WTC11 (cell line): Measurements from ENCODE around the gene OR51B2.
"Not testable (repeated sequence)": the region's sequence is repeated elsewhere in the genome, so short reads cannot be mapped to it uniquely, and the experiment has no call there.

ENCODE experiments used
- CBFB ChIP-seq: sonication (generic); formaldehyde crosslinking; IDR thresholded peaks from 2 replicates; pipeline ENCODE4 v1.8.1; 2022; ENCODE audit warnings: mild to moderate bottlenecking, low read depth, missing genetic modification reagents
- ESRRA ChIP-seq: sonication (generic); formaldehyde crosslinking; IDR thresholded peaks from 2 replicates; pipeline ENCODE4 v1.8.1; 2022; ENCODE audit warnings: mild to moderate bottlenecking, missing genetic modification reagents, borderline replicate concordance
- FOXK1 ChIP-seq: sonication (generic); formaldehyde crosslinking; IDR thresholded peaks from 2 replicates; pipeline ENCODE4 v1.8.0; 2022; ENCODE audit warnings: mild to moderate bottlenecking, moderate library complexity, missing genetic modification reagents
- SOX15 ChIP-seq: fragments of 250-450 bp; sonication (Bioruptor Pico); IDR thresholded peaks from 2 replicates; pipeline ENCODE4 v1.9.0; 2021; ENCODE audit warnings: mild to moderate bottlenecking
- ZNF138 ChIP-seq: sonication (generic); formaldehyde crosslinking; conservative IDR thresholded peaks from 2 replicates; pipeline ENCODE4 v1.8.1; 2022; ENCODE audit warnings: mild to moderate bottlenecking, moderate library complexity, missing genetic modification reagents
- ZNF232 ChIP-seq: sonication (generic); formaldehyde crosslinking; IDR thresholded peaks from 2 replicates; pipeline ENCODE4 v1.8.0; 2022; ENCODE audit warnings: mild to moderate bottlenecking, missing genetic modification reagents
- ZNF263 ChIP-seq: sonication (generic); formaldehyde crosslinking; IDR thresholded peaks from 2 replicates; pipeline ENCODE4 v1.8.1; 2022; ENCODE audit warnings: low read depth, mild to moderate bottlenecking, moderate library complexity, missing genetic modification reagents
- ZNF416 ChIP-seq: fragments of 250-450 bp; sonication (Bioruptor Pico); IDR thresholded peaks from 2 replicates; pipeline ENCODE4 v1.9.0; 2021; ENCODE audit warnings: mild to moderate bottlenecking, inconsistent platforms
- TF ChIP-seq, protein P1 (sequence below): fragments of 200-600 bp; IDR thresholded peaks from 2 replicates; pipeline ENCODE4 v1.8.0; 2022; ENCODE audit warnings: antibody characterized with exemption
- TF ChIP-seq, protein P2 (sequence below): sonication (generic); formaldehyde crosslinking; IDR thresholded peaks from 2 replicates; pipeline ENCODE4 v1.8.1; 2023; ENCODE audit warnings: mild to moderate bottlenecking, missing genetic modification reagents
- TF ChIP-seq, protein P3 (sequence below): sonication (generic); formaldehyde crosslinking; IDR thresholded peaks from 2 replicates; pipeline ENCODE4 v1.8.0; 2022; ENCODE audit warnings: mild to moderate bottlenecking, missing genetic modification reagents
- TF ChIP-seq, protein P4 (sequence below): sonication (generic); formaldehyde crosslinking; IDR thresholded peaks from 2 replicates; pipeline ENCODE4 v1.8.0; 2022; ENCODE audit warnings: mild to moderate bottlenecking, missing genetic modification reagents

DNA sequence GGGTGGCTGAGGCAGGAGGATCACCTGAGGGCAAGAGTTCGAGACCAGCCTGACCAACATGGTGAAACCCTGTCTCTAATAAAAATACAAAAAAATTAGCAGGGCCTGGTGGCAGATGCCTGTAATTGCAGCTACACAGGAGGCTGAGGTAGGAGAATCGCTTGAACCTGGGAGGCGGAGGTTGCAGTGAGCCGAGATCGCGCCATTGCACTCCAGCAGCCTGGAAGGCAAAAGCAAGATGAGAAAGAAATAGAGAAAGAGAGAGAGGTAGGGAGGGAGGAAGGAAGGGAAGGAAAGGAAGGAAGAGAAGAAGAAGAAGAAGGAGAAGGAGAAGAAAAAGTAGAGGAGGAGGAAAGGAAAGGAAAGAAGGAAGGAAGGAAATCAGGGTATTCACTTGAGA lies 42.3 kb upstream of the OR51B2 start:
- not testable (repeated sequence) for TF ChIP-seq ESRRA (CRISPR knock-in tag); SOX15; CBFB (CRISPR knock-in tag); ZNF263; ZNF416 (CRISPR knock-in tag); FOXK1 (CRISPR knock-in tag); ZNF138 (CRISPR knock-in tag); ZNF232
- TF ChIP-seq, protein P1, sequence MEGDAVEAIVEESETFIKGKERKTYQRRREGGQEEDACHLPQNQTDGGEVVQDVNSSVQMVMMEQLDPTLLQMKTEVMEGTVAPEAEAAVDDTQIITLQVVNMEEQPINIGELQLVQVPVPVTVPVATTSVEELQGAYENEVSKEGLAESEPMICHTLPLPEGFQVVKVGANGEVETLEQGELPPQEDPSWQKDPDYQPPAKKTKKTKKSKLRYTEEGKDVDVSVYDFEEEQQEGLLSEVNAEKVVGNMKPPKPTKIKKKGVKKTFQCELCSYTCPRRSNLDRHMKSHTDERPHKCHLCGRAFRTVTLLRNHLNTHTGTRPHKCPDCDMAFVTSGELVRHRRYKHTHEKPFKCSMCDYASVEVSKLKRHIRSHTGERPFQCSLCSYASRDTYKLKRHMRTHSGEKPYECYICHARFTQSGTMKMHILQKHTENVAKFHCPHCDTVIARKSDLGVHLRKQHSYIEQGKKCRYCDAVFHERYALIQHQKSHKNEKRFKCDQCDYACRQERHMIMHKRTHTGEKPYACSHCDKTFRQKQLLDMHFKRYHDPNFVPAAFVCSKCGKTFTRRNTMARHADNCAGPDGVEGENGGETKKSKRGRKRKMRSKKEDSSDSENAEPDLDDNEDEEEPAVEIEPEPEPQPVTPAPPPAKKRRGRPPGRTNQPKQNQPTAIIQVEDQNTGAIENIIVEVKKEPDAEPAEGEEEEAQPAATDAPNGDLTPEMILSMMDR = peak; percentile 28; the same call in 1 of the 2 replicates
- TF ChIP-seq, protein P2, sequence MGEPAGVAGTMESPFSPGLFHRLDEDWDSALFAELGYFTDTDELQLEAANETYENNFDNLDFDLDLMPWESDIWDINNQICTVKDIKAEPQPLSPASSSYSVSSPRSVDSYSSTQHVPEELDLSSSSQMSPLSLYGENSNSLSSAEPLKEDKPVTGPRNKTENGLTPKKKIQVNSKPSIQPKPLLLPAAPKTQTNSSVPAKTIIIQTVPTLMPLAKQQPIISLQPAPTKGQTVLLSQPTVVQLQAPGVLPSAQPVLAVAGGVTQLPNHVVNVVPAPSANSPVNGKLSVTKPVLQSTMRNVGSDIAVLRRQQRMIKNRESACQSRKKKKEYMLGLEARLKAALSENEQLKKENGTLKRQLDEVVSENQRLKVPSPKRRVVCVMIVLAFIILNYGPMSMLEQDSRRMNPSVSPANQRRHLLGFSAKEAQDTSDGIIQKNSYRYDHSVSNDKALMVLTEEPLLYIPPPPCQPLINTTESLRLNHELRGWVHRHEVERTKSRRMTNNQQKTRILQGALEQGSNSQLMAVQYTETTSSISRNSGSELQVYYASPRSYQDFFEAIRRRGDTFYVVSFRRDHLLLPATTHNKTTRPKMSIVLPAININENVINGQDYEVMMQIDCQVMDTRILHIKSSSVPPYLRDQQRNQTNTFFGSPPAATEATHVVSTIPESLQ (CRISPR knock-in tag) = not testable (repeated sequence)
- TF ChIP-seq, protein P3, sequence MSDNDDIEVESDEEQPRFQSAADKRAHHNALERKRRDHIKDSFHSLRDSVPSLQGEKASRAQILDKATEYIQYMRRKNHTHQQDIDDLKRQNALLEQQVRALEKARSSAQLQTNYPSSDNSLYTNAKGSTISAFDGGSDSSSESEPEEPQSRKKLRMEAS = not testable (repeated sequence)
- TF ChIP-seq, protein P4, sequence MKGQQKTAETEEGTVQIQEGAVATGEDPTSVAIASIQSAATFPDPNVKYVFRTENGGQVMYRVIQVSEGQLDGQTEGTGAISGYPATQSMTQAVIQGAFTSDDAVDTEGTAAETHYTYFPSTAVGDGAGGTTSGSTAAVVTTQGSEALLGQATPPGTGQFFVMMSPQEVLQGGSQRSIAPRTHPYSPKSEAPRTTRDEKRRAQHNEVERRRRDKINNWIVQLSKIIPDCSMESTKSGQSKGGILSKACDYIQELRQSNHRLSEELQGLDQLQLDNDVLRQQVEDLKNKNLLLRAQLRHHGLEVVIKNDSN (CRISPR knock-in tag) = not testable (repeated sequence)
